ENCODE measurements around the gene KCNK18.

The KCNK18 gene

DNA sequence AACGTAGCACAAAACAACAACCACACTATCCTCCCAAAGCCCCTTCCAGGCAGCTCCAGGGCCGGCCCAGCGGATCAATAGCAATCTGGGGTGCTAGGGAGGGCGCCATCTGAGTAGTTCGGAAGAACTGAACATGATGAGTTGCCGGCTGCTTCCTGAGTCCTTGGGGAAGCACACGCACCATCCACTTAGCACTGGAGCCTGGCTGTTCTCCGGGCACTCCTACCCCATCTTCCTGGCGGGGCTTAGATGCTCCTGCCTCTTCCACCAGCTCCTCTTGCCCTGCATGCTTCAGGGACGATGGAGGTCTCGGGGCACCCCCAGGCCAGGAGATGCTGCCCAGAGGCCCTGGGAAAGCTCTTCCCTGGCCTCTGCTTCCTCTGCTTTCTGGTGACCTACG, at the start of gene KCNK18:
TSS of gene KCNK18 (plus strand) at position 301 of the 400 bp plus-strand sequence. CDS start at position 301, 0 bp downstream.
- H3K4me3 ChIP-seq (ENCODE audit: low read length) = no peak within 1 kb of the TSS
- no peaks in the 10 kb centered on the region for H3K9me3 ChIP-seq (ENCODE audit: control insufficient read depth, insufficient read depth, low read length)
- WGBS (ENCODE audit: insufficient coverage, insufficient read length) = no CpG with 5 or more reads among the region's 12 CpGs
- no peaks in the 10 kb centered on the region; the same call in 1 of the 2 replicates for H3K4me1 ChIP-seq (ENCODE audit: control insufficient read depth, insufficient read depth, low read length)
- no peak for DNase-seq (ENCODE audit: low read depth, low spot score)
- no peaks in the 10 kb centered on the region for H3K27me3 ChIP-seq (ENCODE audit: control insufficient read depth, insufficient read depth, low read length)
- H3K27ac ChIP-seq (ENCODE audit: low read length) = no peak within 1 kb of the TSS
- H3K36me3 ChIP-seq (ENCODE audit: control insufficient read depth, insufficient read depth, low read length) = no peaks in the 10 kb centered on the region

DNA sequence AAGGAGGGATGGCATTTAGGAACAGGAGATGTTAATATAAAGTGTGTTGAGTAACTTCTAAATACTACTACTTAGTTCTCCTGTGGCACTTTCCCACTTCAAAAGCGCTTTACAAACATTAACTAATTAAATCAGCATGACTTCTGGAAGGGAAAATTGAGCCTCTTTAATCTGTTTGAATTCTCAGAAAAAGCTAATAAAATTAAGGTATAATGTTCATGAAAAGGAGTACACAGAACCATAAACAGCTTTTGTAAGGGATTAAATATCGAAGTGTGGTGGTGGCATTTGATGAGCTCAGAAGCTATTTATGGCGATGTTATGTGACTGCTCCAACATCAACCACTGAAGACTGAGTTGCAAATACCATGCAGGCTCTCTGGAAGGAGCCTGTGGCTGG, 49.0 kb upstream of the KCNK18 start:
- peaks cover 53% of the 10 kb centered on the region for H3K27me3 ChIP-seq (ENCODE audit: control insufficient read depth, insufficient read depth, low read length)
- H3K4me1 ChIP-seq (ENCODE audit: control insufficient read depth, insufficient read depth, low read length) = no peaks in the 10 kb centered on the region
- no peak overlapping the region for H3K4me3 ChIP-seq (ENCODE audit: low read length)
- no CpG with 5 or more reads among the region's 3 CpGs for WGBS (ENCODE audit: insufficient coverage, insufficient read length)
- H3K9me3 ChIP-seq (ENCODE audit: control insufficient read depth, insufficient read depth, low read length) = no peaks in the 10 kb centered on the region
- H3K27ac ChIP-seq (ENCODE audit: low read length) = no peak overlapping the region
- no peaks in the 10 kb centered on the region for H3K36me3 ChIP-seq (ENCODE audit: control insufficient read depth, insufficient read depth, low read length)
- DNase-seq (ENCODE audit: low read depth, low spot score) = no peak

GRCh38 chr10:117152668-117153067, 44.6 kb upstream of the KCNK18 start:
- no CpG with 5 or more reads among the region's 3 CpGs for WGBS (ENCODE audit: insufficient coverage, insufficient read length)
- no peak overlapping the region for H3K4me3 ChIP-seq (ENCODE audit: low read length)
- DNase-seq (ENCODE audit: low read depth, low spot score) = no peak
- H3K4me1 ChIP-seq (ENCODE audit: control insufficient read depth, insufficient read depth, low read length) = no peaks in the 10 kb centered on the region
- H3K27me3 ChIP-seq (ENCODE audit: control insufficient read depth, insufficient read depth, low read length) = peaks cover 70% of the 10 kb centered on the region
- H3K36me3 ChIP-seq (ENCODE audit: control insufficient read depth, insufficient read depth, low read length) = no peaks in the 10 kb centered on the region
- H3K27ac ChIP-seq (ENCODE audit: low read length) = no peak overlapping the region
- no peaks in the 10 kb centered on the region for H3K9me3 ChIP-seq (ENCODE audit: control insufficient read depth, insufficient read depth, low read length)

DNA sequence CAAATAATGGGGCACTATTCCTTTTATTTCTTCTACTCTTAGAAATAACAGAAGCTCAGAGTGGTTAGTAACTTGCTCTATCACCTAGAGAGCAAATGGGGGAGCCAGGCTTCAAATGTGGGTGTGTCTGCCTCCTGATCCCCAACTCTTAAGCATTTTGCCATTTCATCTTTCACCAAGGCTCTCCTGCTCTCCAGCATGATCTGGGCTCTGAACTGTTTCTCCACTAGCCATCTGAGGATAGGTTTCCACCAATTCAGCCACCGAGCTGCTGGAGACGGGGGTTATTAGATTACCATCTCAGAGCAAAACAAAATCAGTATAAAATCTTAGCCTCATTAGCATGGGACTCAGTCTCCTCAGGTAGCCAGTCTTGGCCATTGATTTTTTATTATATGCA, 39.0 kb upstream of the KCNK18 start:
- no CpG with 5 or more reads among the region's 2 CpGs for WGBS (ENCODE audit: insufficient coverage, insufficient read length)
- H3K4me3 ChIP-seq (ENCODE audit: low read length) = no peak overlapping the region
- no peak overlapping the region for H3K27ac ChIP-seq (ENCODE audit: low read length)
- no peaks in the 10 kb centered on the region for H3K9me3 ChIP-seq (ENCODE audit: control insufficient read depth, insufficient read depth, low read length)
- DNase-seq (ENCODE audit: low read depth, low spot score) = no peak
- no peaks in the 10 kb centered on the region for H3K36me3 ChIP-seq (ENCODE audit: control insufficient read depth, insufficient read depth, low read length)
- H3K4me1 ChIP-seq (ENCODE audit: control insufficient read depth, insufficient read depth, low read length) = peaks cover under 1% of the 10 kb centered on the region; the same call in 1 of the 2 replicates
- peaks cover 77% of the 10 kb centered on the region for H3K27me3 ChIP-seq (ENCODE audit: control insufficient read depth, insufficient read depth, low read length)

DNA sequence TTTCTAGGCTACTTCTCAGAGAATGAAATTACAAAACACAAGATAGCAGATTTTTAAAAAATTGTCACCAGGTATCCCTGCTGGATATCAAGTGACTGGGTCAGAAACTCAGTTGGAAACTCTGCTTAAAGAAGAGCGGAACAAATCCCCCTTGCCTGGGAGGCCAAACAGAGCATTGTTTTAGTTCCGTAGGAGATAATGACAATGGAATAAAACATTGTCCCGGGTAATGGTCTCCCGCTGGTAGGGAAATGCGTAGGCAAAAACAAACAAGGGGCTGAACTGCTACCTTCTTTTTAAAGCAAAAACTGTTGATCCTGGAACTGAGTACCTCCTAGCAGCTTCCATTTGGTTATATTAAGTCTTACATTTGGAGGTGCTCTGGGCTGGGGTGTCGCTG, 37.9 kb upstream of the KCNK18 start:
- DNase-seq (ENCODE audit: low read depth, low spot score) = no peak
- Histone ChIP-seq H3K27me3 (ENCODE audit: control insufficient read depth, insufficient read depth, low read length) (peaks cover 81% of the 10 kb centered on the region), H3K4me1 (ENCODE audit: control insufficient read depth, insufficient read depth, low read length) (peaks cover 1% of the 10 kb centered on the region; the same call in 1 of the 2 replicates), H3K4me3 (ENCODE audit: low read length) (no peak overlapping the region), H3K9me3 (ENCODE audit: control insufficient read depth, insufficient read depth, low read length) (no peaks in the 10 kb centered on the region), H3K27ac (ENCODE audit: low read length) (no peak overlapping the region), H3K36me3 (ENCODE audit: control insufficient read depth, insufficient read depth, low read length) (no peaks in the 10 kb centered on the region)
- WGBS (ENCODE audit: insufficient coverage, insufficient read length) = no CpG with 5 or more reads among the region's 6 CpGs

DNA sequence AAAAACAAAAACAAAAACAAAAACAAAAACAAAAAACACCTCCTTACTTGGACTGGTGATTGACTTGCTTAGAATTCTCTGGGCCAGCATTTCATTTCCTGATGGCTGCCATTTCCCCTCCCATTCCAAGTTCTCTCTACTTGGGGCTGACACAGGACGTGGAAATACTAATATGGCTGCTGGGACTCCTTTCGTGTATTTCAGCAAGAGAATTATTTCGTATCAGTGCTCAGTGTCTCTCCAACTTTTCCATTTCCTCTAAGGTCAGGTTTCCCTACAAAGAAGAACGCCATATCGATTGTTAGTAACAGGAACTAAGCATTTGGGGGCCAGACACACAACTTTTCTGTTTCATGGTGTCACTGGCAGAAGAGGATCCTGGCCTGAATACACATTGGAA, 36.7 kb upstream of the KCNK18 start:
- peaks cover 1% of the 10 kb centered on the region; the same call in 1 of the 2 replicates for H3K4me1 ChIP-seq (ENCODE audit: control insufficient read depth, insufficient read depth, low read length)
- no peak for DNase-seq (ENCODE audit: low read depth, low spot score)

GRCh38 chr10:117161386-117162033, 35.8 kb upstream of the KCNK18 start:
- H3K27me3 ChIP-seq (ENCODE audit: control insufficient read depth, insufficient read depth, low read length) = peaks cover 80% of the 10 kb centered on the region
- DNase-seq (ENCODE audit: low read depth, low spot score) = no peak
- no peaks in the 10 kb centered on the region for H3K9me3 ChIP-seq (ENCODE audit: control insufficient read depth, insufficient read depth, low read length)
- no peak overlapping the region for H3K4me3 ChIP-seq (ENCODE audit: low read length)
- H3K27ac ChIP-seq (ENCODE audit: low read length) = no peak overlapping the region
- H3K4me1 ChIP-seq (ENCODE audit: control insufficient read depth, insufficient read depth, low read length) = peaks cover 1% of the 10 kb centered on the region; the same call in 1 of the 2 replicates
- no CpG with 5 or more reads among the region's 6 CpGs for WGBS (ENCODE audit: insufficient coverage, insufficient read length)
- no peaks in the 10 kb centered on the region for H3K36me3 ChIP-seq (ENCODE audit: control insufficient read depth, insufficient read depth, low read length)

More for the DNA sequence above, 36.7 kb upstream of the KCNK18 start:
- no peak overlapping the region for H3K27ac ChIP-seq (ENCODE audit: low read length)
- H3K27me3 ChIP-seq (ENCODE audit: control insufficient read depth, insufficient read depth, low read length) = peaks cover 81% of the 10 kb centered on the region
- H3K36me3 ChIP-seq (ENCODE audit: control insufficient read depth, insufficient read depth, low read length) = no peaks in the 10 kb centered on the region
- no peak overlapping the region for H3K4me3 ChIP-seq (ENCODE audit: low read length)
- no peaks in the 10 kb centered on the region for H3K9me3 ChIP-seq (ENCODE audit: control insufficient read depth, insufficient read depth, low read length)
- WGBS (ENCODE audit: insufficient coverage, insufficient read length) = no CpG with 5 or more reads among the region's 5 CpGs

- H3K4me1 ChIP-seq (ENCODE audit: control insufficient read depth, insufficient read depth, low read length) = peaks cover 1% of the 10 kb centered on the region; the same call in 1 of the 2 replicates
- H3K27me3 ChIP-seq (ENCODE audit: control insufficient read depth, insufficient read depth, low read length) = peaks cover 80% of the 10 kb centered on the region
- H3K4me3 ChIP-seq (ENCODE audit: low read length) = peak overlapping the region; percentile 34; the same call in 1 of the 2 replicates
- DNase-seq (ENCODE audit: low read depth, low spot score) = no peak
- no CpG with 5 or more reads among the region's 39 CpGs for WGBS (ENCODE audit: insufficient coverage, insufficient read length)
- H3K9me3 ChIP-seq (ENCODE audit: control insufficient read depth, insufficient read depth, low read length) = no peaks in the 10 kb centered on the region
- H3K27ac ChIP-seq (ENCODE audit: low read length) = no peak overlapping the region
- H3K36me3 ChIP-seq (ENCODE audit: control insufficient read depth, insufficient read depth, low read length) = no peaks in the 10 kb centered on the region
Measured at GRCh38 chr10:117162093-117163060, 34.9 kb upstream of the KCNK18 start.

- Histone ChIP-seq H3K27me3 (ENCODE audit: control insufficient read depth, insufficient read depth, low read length) (peaks cover 79% of the 10 kb centered on the region), H3K4me1 (ENCODE audit: control insufficient read depth, insufficient read depth, low read length) (peaks cover 3% of the 10 kb centered on the region), H3K27ac (ENCODE audit: low read length) (no peak overlapping the region), H3K9me3 (ENCODE audit: control insufficient read depth, insufficient read depth, low read length) (no peaks in the 10 kb centered on the region), H3K4me3 (ENCODE audit: low read length) (peak overlapping the region; percentile 34), H3K36me3 (ENCODE audit: control insufficient read depth, insufficient read depth, low read length) (no peaks in the 10 kb centered on the region)
- no CpG with 5 or more reads among the region's 82 CpGs for WGBS (ENCODE audit: insufficient coverage, insufficient read length)
- no peak for DNase-seq (ENCODE audit: low read depth, low spot score)
Measured at GRCh38 chr10:117163061-117163953, 34.0 kb upstream of the KCNK18 start.
